ENCODE results near the gene PLAC9.
"Not testable (repeated sequence)": the region's sequence is repeated elsewhere in the genome, so short reads cannot be mapped to it uniquely, and the experiment has no call there.

Gene PLAC9

GRCh38 chr10:80139265-80139664 is 6.7 kb downstream of the PLAC9 start:
- no peak for DNase-seq (ENCODE audit: low read depth in 2 of 2)

- no peak for DNase-seq (ENCODE audit: low read depth in 2 of 2)
These were observed 7.7 kb downstream of the PLAC9 start for GRCh38 chr10:80140251-80140650.

GRCh38 chr10:80141696-80142460 is 9.3 kb downstream of the PLAC9 start:
- no peak for DNase-seq (ENCODE audit: low read depth in 2 of 2)

- no peak for DNase-seq (ENCODE audit: low read depth in 2 of 2)
These were observed 11.7 kb downstream of the PLAC9 start for GRCh38 chr10:80144067-80144695.

DNA sequence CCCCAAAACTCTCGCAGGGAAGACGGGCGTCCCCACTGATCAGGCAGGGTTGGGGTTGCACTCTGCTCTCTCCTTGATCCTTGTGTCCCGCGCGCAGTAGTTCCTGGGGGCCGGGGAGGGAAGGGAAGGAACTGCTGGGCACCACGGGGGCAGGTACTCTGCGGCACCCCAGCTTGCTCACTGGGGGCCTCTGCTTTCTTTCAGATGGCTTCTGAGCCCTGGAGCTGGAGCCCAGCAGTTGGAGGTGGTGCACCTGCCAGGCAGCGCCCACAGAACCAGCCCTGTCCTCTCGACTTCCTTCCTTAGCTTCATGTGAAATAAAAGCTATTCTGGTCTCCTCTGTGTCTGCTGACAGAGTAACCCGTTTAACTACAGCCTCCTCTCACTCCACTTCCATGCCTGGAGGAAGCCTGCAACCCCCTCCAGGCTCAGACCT is 12.2 kb downstream of the PLAC9 start:
- DNase-seq (ENCODE audit: low read depth in 2 of 2) = no peak

GRCh38 chr10:80145406-80146308 is 13.1 kb downstream of the PLAC9 start:
- DNase-seq (ENCODE audit: low read depth in 2 of 2) = not testable (repeated sequence)

DNA sequence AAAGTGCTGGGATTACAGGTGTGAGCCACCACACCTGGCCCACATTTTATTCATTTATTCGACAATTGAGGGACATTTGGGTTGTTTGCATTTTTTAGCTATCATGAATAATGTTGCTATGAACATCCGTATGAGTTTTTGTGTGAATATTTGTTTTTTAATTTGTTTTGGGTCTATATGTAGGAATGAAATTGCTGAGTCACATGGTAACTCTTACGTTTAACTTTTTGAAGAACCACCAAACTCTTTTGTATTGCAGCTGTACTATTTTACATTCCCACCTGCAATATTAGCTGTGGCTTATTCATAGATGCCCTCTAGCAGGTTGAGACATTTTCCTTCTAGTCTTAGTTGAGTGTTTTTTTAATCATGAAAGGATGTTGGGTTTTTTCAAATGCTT is 14.4 kb downstream of the PLAC9 start:
- DNase-seq (ENCODE audit: low read depth in 2 of 2) = no peak

GRCh38 chr10:80148166-80148805 is 15.8 kb downstream of the PLAC9 start:
- DNase-seq (ENCODE audit: low read depth in 2 of 2) = no peak

GRCh38 chr10:80149123-80149522 is 16.6 kb downstream of the PLAC9 start:
- DNase-seq (ENCODE audit: low read depth in 2 of 2) = no peak

DNA sequence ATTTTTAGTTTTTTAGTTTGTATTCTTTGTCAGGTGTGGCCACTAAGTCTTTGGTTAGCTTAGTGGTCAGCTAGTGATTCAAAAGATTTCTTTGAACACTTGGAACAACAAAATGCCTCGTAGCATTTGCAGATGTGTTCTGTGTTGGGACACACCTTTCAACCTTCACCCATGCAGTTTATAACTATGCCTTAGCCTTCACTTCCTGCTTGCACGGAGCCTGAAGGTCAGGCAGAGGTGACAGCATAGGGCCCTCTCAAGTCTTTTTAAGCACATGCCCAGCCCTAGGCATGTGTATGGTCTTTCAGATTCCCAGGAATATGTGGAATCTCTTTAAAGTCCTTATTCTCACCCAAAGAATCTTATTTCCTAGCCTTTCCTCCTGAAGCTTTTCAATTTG is 17.6 kb downstream of the PLAC9 start:
- no peak for DNase-seq (ENCODE audit: low read depth in 2 of 2)

GRCh38 chr10:80152820-80153219 is 20.3 kb downstream of the PLAC9 start:
- DNase-seq (ENCODE audit: low read depth in 2 of 2) = no peak

GRCh38 chr10:80153460-80153859 is 20.9 kb downstream of the PLAC9 start:
- DNase-seq (ENCODE audit: low read depth in 2 of 2) = no peak

- no peak for DNase-seq (ENCODE audit: low read depth in 2 of 2)
These were observed 22.1 kb downstream of the PLAC9 start for GRCh38 chr10:80154626-80154977.

- DNase-seq (ENCODE audit: low read depth in 2 of 2) = no peak
These were observed 22.6 kb downstream of the PLAC9 start for GRCh38 chr10:80154978-80155695.

GRCh38 chr10:80155696-80156215 is 23.2 kb downstream of the PLAC9 start:
- no peak for DNase-seq (ENCODE audit: low read depth in 2 of 2)

- no peak for DNase-seq (ENCODE audit: low read depth in 2 of 2)
These were observed 23.7 kb downstream of the PLAC9 start for GRCh38 chr10:80156216-80156615.

DNA sequence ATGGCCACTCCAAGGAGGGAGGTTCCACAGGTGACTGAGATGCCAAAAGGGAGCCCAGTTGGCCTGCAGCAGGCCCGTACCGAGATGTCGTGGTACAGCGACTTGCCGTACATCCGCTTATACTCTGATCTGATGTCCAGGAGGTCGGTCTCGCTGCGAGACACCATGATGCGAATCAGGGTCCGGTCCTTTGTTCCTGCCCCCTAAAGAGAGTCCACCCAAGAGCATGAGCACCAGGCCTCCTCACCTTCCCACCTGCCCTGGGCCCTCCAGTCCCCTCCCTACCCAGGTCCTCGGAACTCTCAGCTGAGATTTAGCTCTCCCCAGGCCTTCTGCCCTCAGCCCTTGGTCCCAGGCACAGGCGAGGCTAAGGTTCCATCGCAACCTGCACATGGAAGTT is 25.0 kb downstream of the PLAC9 start:
- DNase-seq (ENCODE audit: low read depth in 2 of 2) = no peak

DNA sequence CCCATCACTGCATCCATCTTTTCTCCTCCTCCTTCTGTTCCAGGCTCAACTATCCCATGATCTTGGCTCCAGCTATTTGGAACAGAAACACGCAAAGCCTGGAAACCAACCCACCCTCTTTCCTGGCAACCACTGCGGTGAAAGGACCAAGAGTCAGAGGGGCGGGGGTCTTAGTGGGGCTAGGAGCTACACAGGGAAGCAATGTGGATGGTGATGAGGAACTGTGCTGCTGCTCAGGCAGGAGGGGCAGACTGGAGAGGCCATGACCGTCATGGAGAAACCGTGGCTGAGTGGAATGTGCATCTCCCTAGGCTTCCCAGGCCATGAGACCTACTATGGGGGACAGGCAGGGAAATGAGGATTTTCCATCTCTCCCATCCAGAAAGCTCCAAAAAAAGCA is 25.6 kb downstream of the PLAC9 start:
- no peak for DNase-seq (ENCODE audit: low read depth in 2 of 2)

DNA sequence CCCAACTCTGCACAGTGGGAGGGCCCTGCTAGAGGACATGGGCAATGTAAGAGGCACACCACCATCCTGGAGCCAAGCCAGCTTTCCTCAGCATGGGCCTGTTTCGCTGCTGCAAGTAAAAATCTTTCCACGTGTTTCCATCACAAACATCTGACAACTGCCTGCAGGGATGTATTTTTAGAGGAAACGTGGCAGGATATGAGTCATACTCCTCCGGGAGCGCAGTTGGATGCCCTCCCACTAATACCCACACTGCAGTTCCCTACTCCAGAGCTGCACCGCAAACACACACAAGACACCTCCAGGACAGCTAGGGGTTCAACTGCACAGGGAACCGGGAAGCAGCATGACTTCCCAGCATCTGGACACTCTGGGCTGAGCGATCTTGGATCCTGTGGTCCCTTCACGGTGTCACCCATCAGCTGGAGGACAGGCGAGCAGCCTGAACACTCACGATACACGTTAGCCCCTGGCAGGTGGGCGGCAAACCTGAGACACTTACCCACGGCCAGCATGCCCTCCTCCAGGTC is 26.1 kb downstream of the PLAC9 start:
- no peak for DNase-seq (ENCODE audit: low read depth in 2 of 2)

DNA sequence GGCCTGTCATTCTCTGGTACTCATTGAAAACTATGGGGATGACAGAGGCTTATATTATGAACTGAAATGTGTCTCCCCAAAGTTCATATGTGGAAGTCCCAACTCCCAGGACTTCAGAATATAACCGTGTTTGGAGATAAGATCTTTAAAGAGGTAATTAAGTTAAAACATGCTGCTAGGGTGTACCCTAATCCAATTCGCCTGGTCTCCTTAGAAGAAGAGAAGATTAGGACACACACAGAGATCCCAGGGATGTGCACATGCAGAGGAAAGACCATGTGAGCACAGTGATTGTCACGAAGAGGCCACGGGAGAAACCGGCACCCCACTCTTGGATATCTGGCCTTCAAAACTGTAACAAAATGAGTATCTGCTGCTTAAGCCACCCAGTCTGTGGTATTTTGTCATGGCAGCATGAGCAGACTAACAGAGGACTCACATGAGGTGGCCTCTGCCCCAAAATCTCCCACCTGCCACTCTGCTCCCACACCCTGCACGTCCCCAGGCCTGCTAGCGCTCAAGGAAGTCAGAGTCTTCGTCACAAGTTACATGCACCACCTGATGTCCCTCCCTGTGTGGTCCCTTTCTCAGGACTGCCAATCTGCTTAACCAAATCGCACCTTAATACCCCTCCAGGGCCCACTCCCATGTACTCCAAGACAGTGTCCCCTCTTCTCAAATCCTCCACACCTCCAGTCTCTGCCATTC is 26.8 kb downstream of the PLAC9 start:
- no peak for DNase-seq (ENCODE audit: low read depth in 2 of 2)
